T-cell (primary cell): Measurements from ENCODE around the gene PRKAR1B. TPM values are rescaled to one million over a fixed set of nuclear protein-coding genes. Genes with fewer than 3 reads are reported as not detected.

Source experiments
- ATAC-seq, 4 experiments: fragments of 200-7000 bp in 3 of 4; fragments of 150-1000 bp in 1 of 4; cut with Tn5 transposase; replicated peaks in 1 of 4; 1 replicate in 3 of 4; 2 replicates in 1 of 4; pipeline ENCODE4 v1.10.0; 2021; ENCODE audit warnings: moderate library complexity in 3 of 4, mild to moderate bottlenecking in 2 of 4, moderate number of reproducible peaks in 1 of 4
- CTCF ChIA-PET, 2 donors: fragments of 300-600 bp; sonication (Branson Sonifier 250); formaldehyde crosslinking; loops; one replicate each; lab custom pipeline; 2022; ENCODE audit warnings: antibody characterized with exemption in 2 of 2; lab: Charles Lee
- POLR2A ChIA-PET, 2 donors: fragments of 300-600 bp; sonication (Branson Sonifier 250); formaldehyde crosslinking; loops; one replicate each; lab custom pipeline; 2022; ENCODE audit warnings: antibody characterized with exemption in 2 of 2; lab: Charles Lee
- DNase-seq, 35 experiments: peaks; one replicate each; pipeline versions ENCODE4 v3.0.0 to v3.0.0-alpha.2; 2013 to 2023
- H3K27ac ChIP-seq: one replicate; pipeline ENCODE4 v1.5.1; 2013; ENCODE audit warnings: low read length
- H3K27me3 ChIP-seq, 2 experiments: replicated peaks in 1 of 2; 1 replicate in 1 of 2; 2 replicates in 1 of 2; pipeline versions ENCODE4 v1.6.1 to v1.7.0; 2013; ENCODE audit warnings: low read length in 1 of 2, mixed read lengths in 1 of 2; ENCODE audit not compliant: control insufficient read depth in 2 of 2, insufficient read depth in 2 of 2; ENCODE audit errors: extremely low read depth in 1 of 2
- H3K36me3 ChIP-seq, 2 donors: 1 replicate in 1 of 2; 2 replicates in 1 of 2; pipeline versions ENCODE4 v1.6.1 to v1.7.0; 2013; ENCODE audit warnings: low read length in 1 of 2; ENCODE audit not compliant: control insufficient read depth in 2 of 2, insufficient read depth in 1 of 2; ENCODE audit errors: extremely low read depth in 1 of 2
- H3K4me1 ChIP-seq, 2 experiments: 1 replicate in 1 of 2; 2 replicates in 1 of 2; pipeline versions ENCODE4 v1.6.1 to v1.7.0; 2013; ENCODE audit warnings: low read length in 2 of 2, mixed read lengths in 1 of 2; ENCODE audit not compliant: insufficient read depth in 2 of 2, control insufficient read depth in 1 of 2; ENCODE audit errors: extremely low read depth in 1 of 2
- H3K4me3 ChIP-seq, 2 donors: 1 replicate in 1 of 2; 2 replicates in 1 of 2; pipeline versions ENCODE4 v1.5.1 to v1.7.0; 2013; ENCODE audit warnings: mild to moderate bottlenecking in 2 of 2, low read length in 1 of 2, moderate library complexity in 1 of 2; ENCODE audit not compliant: control insufficient read depth in 1 of 2; ENCODE audit errors: extremely low read depth in 1 of 2
- H3K9me3 ChIP-seq: 2 replicates; pipeline ENCODE4 v1.7.0; 2013
- H3K27ac Mint-ChIP-seq, 2 donors: one replicate each; pipeline ENCODE4 v1.8.0; 2020 to 2021; ENCODE audit warnings: mild to moderate bottlenecking in 2 of 2, mixed read lengths in 2 of 2
- H3K27me3 Mint-ChIP-seq, 2 donors: one replicate each; pipeline ENCODE4 v1.8.0; 2021 to 2022; ENCODE audit warnings: mixed read lengths in 2 of 2
- H3K36me3 Mint-ChIP-seq: one replicate; pipeline ENCODE4 v1.8.0; 2021; ENCODE audit warnings: mixed read lengths
- H3K4me1 Mint-ChIP-seq, 3 donors: one replicate each; pipeline ENCODE4 v1.8.0; 2020 to 2022; ENCODE audit warnings: mixed read lengths in 3 of 3, mild to moderate bottlenecking in 1 of 3
- H3K4me3 Mint-ChIP-seq, 3 donors: one replicate each; pipeline ENCODE4 v1.8.0; 2020 to 2022; ENCODE audit warnings: mild to moderate bottlenecking in 3 of 3, mixed read lengths in 3 of 3, moderate library complexity in 3 of 3
- H3K9me3 Mint-ChIP-seq, 3 donors: one replicate each; pipeline ENCODE4 v1.8.0; 2020 to 2022; ENCODE audit warnings: mixed read lengths in 3 of 3
- WGBS: methylation state at CpG from one replicate; pipeline ENCODE4 v1.1.5; 2013; ENCODE audit warnings: missing lambda C conversion rate; ENCODE audit not compliant: insufficient coverage; 5-methylcytosine and 5-hydroxymethylcytosine counted together
- total RNA-seq, 35 experiments: library from RNA in 6 of 35; stranded (reverse) in 6 of 35; fragments of 120-200 nt in 1 of 35; gene quantifications; one replicate each; pipeline versions ENCODE4 v1.2.1 to v1.2.4 and lab custom pipeline; 2013 to 2026

The PRKAR1B gene
- total RNA-seq, 5 donors from 2014 or later (not counting 1 experiment from before 2014, with no cell fraction given), result 20.7 to 35.4 (median 24.4) TPM

- no peak overlapping the region for H3K4me3 Mint-ChIP-seq
- no peaks in the 10 kb centered on the region for H3K27me3 Mint-ChIP-seq
- Histone ChIP-seq H3K9me3 (no peaks in the 10 kb centered on the region), H3K27me3 (no peaks in the 10 kb centered on the region), H3K36me3 (peaks cover 2 to 13% of the 10 kb centered on the region in 2 donors), H3K27ac (no peak overlapping the region), H3K4me1 (peaks cover 13 to 71% of the 10 kb centered on the region in 2 experiments), H3K4me3 (no peak overlapping the region)
- no peak for ATAC-seq
- DNase-seq, result no peak
- H3K4me1 Mint-ChIP-seq, result peaks cover 24 to 45% (median 39%) of the 10 kb centered on the region in 3 donors
- H3K9me3 Mint-ChIP-seq, result no peaks in the 10 kb centered on the region
- ChIA-PET CTCF (no interaction called here), POLR2A (no interaction called here)
- peaks cover 4% of the 10 kb centered on the region for H3K36me3 Mint-ChIP-seq
- 95% methylated on average over 16 of the region's 19 CpGs for WGBS
- no peak overlapping the region for H3K27ac Mint-ChIP-seq
These were observed 128.2 kb downstream of the PRKAR1B start for GRCh38 chr7:598899-599298.

- Histone ChIP-seq H3K4me3 (no peak overlapping the region), H3K36me3 (peaks cover 2 to 13% of the 10 kb centered on the region in 2 donors), H3K4me1 (peaks cover 15 to 70% of the 10 kb centered on the region in 2 experiments), H3K9me3 (no peaks in the 10 kb centered on the region), H3K27me3 (peaks cover 0 to 7% of the 10 kb centered on the region in 2 experiments), H3K27ac (no peak overlapping the region)
- 94% methylated on average over 35 of the region's 35 CpGs for WGBS
- POLR2A ChIA-PET, result no interaction called here
- Mint-ChIP-seq H3K4me1 (peaks cover 23 to 40% (median 36%) of the 10 kb centered on the region in 3 donors), H3K27ac (no peak overlapping the region), H3K4me3 (no peak overlapping the region), H3K27me3 (no peaks in the 10 kb centered on the region), H3K9me3 (no peaks in the 10 kb centered on the region), H3K36me3 (peaks cover 4% of the 10 kb centered on the region)
- DNase-seq, result no peak
- CTCF ChIA-PET, result no interaction called here
- ATAC-seq, result no peak
These were observed 129.5 kb downstream of the PRKAR1B start for GRCh38 chr7:597348-598178.

GRCh38 chr7:596819-597182 is 130.3 kb downstream of the PRKAR1B start:
- H3K9me3 Mint-ChIP-seq, result no peaks in the 10 kb centered on the region
- peaks cover 0 to 7% of the 10 kb centered on the region in 2 experiments for H3K27me3 ChIP-seq
- H3K4me3 Mint-ChIP-seq, result no peak overlapping the region
- no peak overlapping the region for H3K4me3 ChIP-seq
- H3K36me3 Mint-ChIP-seq, result peaks cover 4% of the 10 kb centered on the region
- no peak for ATAC-seq
- H3K9me3 ChIP-seq, result no peaks in the 10 kb centered on the region
- peaks cover 15 to 62% of the 10 kb centered on the region in 2 experiments for H3K4me1 ChIP-seq
- 97% methylated on average over 14 of the region's 17 CpGs for WGBS
- H3K27ac ChIP-seq, result no peak overlapping the region
- H3K4me1 Mint-ChIP-seq, result peaks cover 21 to 36% (median 31%) of the 10 kb centered on the region in 3 donors
- POLR2A ChIA-PET, result no interaction called here
- H3K36me3 ChIP-seq, result peaks cover 2 to 13% of the 10 kb centered on the region in 2 donors
- CTCF ChIA-PET, result no interaction called here
- no peaks in the 10 kb centered on the region for H3K27me3 Mint-ChIP-seq
- DNase-seq, result no peak
- no peak overlapping the region for H3K27ac Mint-ChIP-seq

GRCh38 chr7:596071-596818 is 130.8 kb downstream of the PRKAR1B start:
- H3K36me3 Mint-ChIP-seq, result peaks cover 4% of the 10 kb centered on the region
- Histone ChIP-seq H3K27ac (no peak overlapping the region), H3K4me1 (peaks cover 13 to 56% of the 10 kb centered on the region in 2 experiments), H3K36me3 (peaks cover 2 to 13% of the 10 kb centered on the region in 2 donors), H3K9me3 (no peaks in the 10 kb centered on the region), H3K4me3 (no peak overlapping the region), H3K27me3 (peaks cover 0 to 8% of the 10 kb centered on the region in 2 experiments)
- peaks cover 15 to 31% (median 27%) of the 10 kb centered on the region in 3 donors for H3K4me1 Mint-ChIP-seq
- ATAC-seq, result no peak
- ChIA-PET CTCF (no interaction called here), POLR2A (no interaction called here)
- no peaks in the 10 kb centered on the region for H3K27me3 Mint-ChIP-seq
- no peak for DNase-seq
- H3K9me3 Mint-ChIP-seq, result no peaks in the 10 kb centered on the region
- 90% methylated on average over 25 of the region's 30 CpGs for WGBS
- H3K4me3 Mint-ChIP-seq, result no peak overlapping the region
- no peak overlapping the region for H3K27ac Mint-ChIP-seq

GRCh38 chr7:595621-596010 is 131.5 kb downstream of the PRKAR1B start:
- Mint-ChIP-seq H3K4me1 (peaks cover 11 to 26% (median 22%) of the 10 kb centered on the region in 3 donors), H3K27me3 (no peaks in the 10 kb centered on the region), H3K27ac (peak overlapping the region in 1 of 2 donors; percentile 48), H3K36me3 (peaks cover 4% of the 10 kb centered on the region), H3K9me3 (no peaks in the 10 kb centered on the region), H3K4me3 (no peak overlapping the region)
- peaks cover 8 to 50% of the 10 kb centered on the region in 2 experiments for H3K4me1 ChIP-seq
- peak in 2 of 4 experiments; percentile 29 to 40 for ATAC-seq
- peaks cover 0 to 9% of the 10 kb centered on the region in 2 experiments for H3K27me3 ChIP-seq
- H3K36me3 ChIP-seq, result peaks cover 2 to 13% of the 10 kb centered on the region in 2 donors
- CTCF ChIA-PET, result no interaction called here
- POLR2A ChIA-PET, result no interaction called here
- H3K27ac ChIP-seq, result no peak overlapping the region
- no peaks in the 10 kb centered on the region for H3K9me3 ChIP-seq
- WGBS, result 50% methylated on average over 2 of the region's 10 CpGs
- H3K4me3 ChIP-seq, result no peak overlapping the region
- peak in 5 of 35 experiments; percentile 24 to 45 (median 36) for DNase-seq

- ChIA-PET POLR2A (interaction anchor here in 1 of 2 donors (0.5 kb wide), 1 partner anchor 1872 kb away, joined by 3 read pairs; no protein-coding TSS in a partner anchor), CTCF (no interaction called here)
- no peak overlapping the region for H3K4me3 Mint-ChIP-seq
These were observed 132.0 kb downstream of the PRKAR1B start for GRCh38 chr7:594920-595620.

More at GRCh38 chr7:594920-595620, 132.0 kb downstream of the PRKAR1B start:
- Histone ChIP-seq H3K36me3 (peaks cover 2 to 13% of the 10 kb centered on the region in 2 donors), H3K4me1 (peaks cover 8 to 45% of the 10 kb centered on the region in 2 experiments), H3K4me3 (no peak overlapping the region), H3K27me3 (peaks cover 0 to 9% of the 10 kb centered on the region in 2 experiments), H3K27ac (no peak overlapping the region), H3K9me3 (no peaks in the 10 kb centered on the region)
- H3K36me3 Mint-ChIP-seq, result peaks cover 4% of the 10 kb centered on the region
- no peaks in the 10 kb centered on the region for H3K9me3 Mint-ChIP-seq
- peaks cover 11 to 21% (median 17%) of the 10 kb centered on the region in 3 donors for H3K4me1 Mint-ChIP-seq
- ATAC-seq (no peak), DNase-seq (no peak)
- 85% methylated on average over 23 of the region's 29 CpGs for whole genome bisulfite sequencing
- peak overlapping the region in 1 of 2 donors; percentile 48 for H3K27ac Mint-ChIP-seq
- no peaks in the 10 kb centered on the region for H3K27me3 Mint-ChIP-seq
